Esophagus squamous epithelium (tissue), 4 donors: ENCODE results near the gene LRRC26.

Source experiments
- CTCF ChIP-seq, 6 experiments: fragments of 450-650 bp in 4 of 6; fragments of 200-600 bp in 2 of 6; sonication (generic) in 2 of 6; IDR thresholded peaks; one replicate each; pipeline ENCODE4 v1.5.1; 2016 to 2019; ENCODE audit warnings: antibody characterized with exemption in 6 of 6, mild to moderate bottlenecking in 4 of 6, moderate library complexity in 4 of 6
- POLR2A ChIP-seq, 4 donors: fragments of 450-650 bp; IDR thresholded peaks; one replicate each; pipeline ENCODE4 v1.6.1; 2017; ENCODE audit warnings: antibody characterized with exemption in 4 of 4, mild to moderate bottlenecking in 4 of 4, moderate library complexity in 3 of 4

- TF ChIP-seq CTCF (IDR thresholded peaks at IDR 0.05) (no peak), POLR2A (IDR thresholded peaks at IDR 0.05) (no peak)
Observed at GRCh38 chr9:137148242-137148641, 21.6 kb downstream of the LRRC26 start.
